ENCODE data around the gene PHOX2A. TPM values are rescaled to one million over a fixed set of nuclear protein-coding genes. Genes with fewer than 3 reads are reported as not detected.

The PHOX2A gene
- total RNA-seq, 1 donor from 2014 or later, result not detected

GRCh38 chr11:72235351-72236057, 8.5 kb downstream of the PHOX2A start:
- no peak for DNase-seq (ENCODE audit: low read depth, low spot score)

GRCh38 chr11:72234920-72235319, 9.1 kb downstream of the PHOX2A start:
- no peak for DNase-seq (ENCODE audit: low read depth, low spot score)

GRCh38 chr11:72234514-72234830, 9.5 kb downstream of the PHOX2A start:
- no peak for DNase-seq (ENCODE audit: low read depth, low spot score)

- no peak for DNase-seq (ENCODE audit: low read depth, low spot score)
Measured at GRCh38 chr11:72233773-72234513, 10.0 kb downstream of the PHOX2A start.

GRCh38 chr11:72233056-72233772, 10.8 kb downstream of the PHOX2A start:
- DNase-seq (ENCODE audit: low read depth, low spot score), result no peak

GRCh38 chr11:72232260-72233055, 11.5 kb downstream of the PHOX2A start:
- no peak for DNase-seq (ENCODE audit: low read depth, low spot score)

- no peak for DNase-seq (ENCODE audit: low read depth, low spot score)
Measured at GRCh38 chr11:72231396-72232259, 12.3 kb downstream of the PHOX2A start.

- DNase-seq (ENCODE audit: low read depth, low spot score), result no peak
Measured at GRCh38 chr11:72230764-72231365, 13.1 kb downstream of the PHOX2A start.

GRCh38 chr11:72229925-72230763, 13.8 kb downstream of the PHOX2A start:
- no peak for DNase-seq (ENCODE audit: low read depth, low spot score)

- DNase-seq (ENCODE audit: low read depth, low spot score), result no peak
Measured at GRCh38 chr11:72229336-72229924, 14.5 kb downstream of the PHOX2A start.

- DNase-seq (ENCODE audit: low read depth, low spot score), result no peak
Measured at GRCh38 chr11:72228844-72229231, 15.1 kb downstream of the PHOX2A start.

- no peak for DNase-seq (ENCODE audit: low read depth, low spot score)
Measured at GRCh38 chr11:72228229-72228843, 15.6 kb downstream of the PHOX2A start.

GRCh38 chr11:72227316-72228228, 16.4 kb downstream of the PHOX2A start:
- DNase-seq (ENCODE audit: low read depth, low spot score), result no peak

GRCh38 chr11:72226701-72227100, 17.3 kb downstream of the PHOX2A start:
- no peak for DNase-seq (ENCODE audit: low read depth, low spot score)

- no peak for DNase-seq (ENCODE audit: low read depth, low spot score)
Measured at GRCh38 chr11:72225411-72225951, 18.5 kb downstream of the PHOX2A start.

GRCh38 chr11:72224564-72225410, 19.2 kb downstream of the PHOX2A start, which contains the start of gene INPPL1:
Gene INPPL1 (plus strand): TSS chr11:72224767. CDS start chr11:72224985, 218 bp downstream.
- DNase-seq (ENCODE audit: low read depth, low spot score), result no peak
